Spleen (tissue), 7 donors: ENCODE data around the gene SNX9.
"Not testable (repeated sequence)": the region's sequence is repeated elsewhere in the genome, so short reads cannot be mapped to it uniquely, and the experiment has no call there.

ENCODE experiments used
- CTCF ChIP-seq, 11 experiments: fragments of 200-600 bp in 7 of 11; fragments of 450-650 bp in 4 of 11; sonication (generic) in 4 of 11; IDR thresholded peaks in 8 of 11; conservative IDR thresholded peaks in 3 of 11; 1 replicate in 7 of 11; 2 replicates in 4 of 11; pipeline versions ENCODE4 v1.4.0 to v1.8.0; 2016 to 2021; ENCODE audit warnings: antibody characterized with exemption in 11 of 11, inconsistent platforms in 4 of 11, mild to moderate bottlenecking in 1 of 11
- POLR2A ChIP-seq, 3 donors: fragments of 450-650 bp; IDR thresholded peaks; one replicate each; pipeline ENCODE4 v1.5.1; 2017; ENCODE audit warnings: antibody characterized with exemption in 3 of 3, mild to moderate bottlenecking in 1 of 3
- POLR2AphosphoS5 ChIP-seq, 3 donors: sonication (generic); formaldehyde crosslinking; IDR thresholded peaks; one replicate each; pipeline ENCODE4 v1.5.1; 2017; ENCODE audit warnings: antibody characterized with exemption in 3 of 3
- donor health status: DM: no; HTN: no; CAD: no; lungs with moderate emphysema.
- donor health status: DM: no; HTN: no; CAD: no.
- donor health status: DM: no; HTN: no; CAD: no.

DNA sequence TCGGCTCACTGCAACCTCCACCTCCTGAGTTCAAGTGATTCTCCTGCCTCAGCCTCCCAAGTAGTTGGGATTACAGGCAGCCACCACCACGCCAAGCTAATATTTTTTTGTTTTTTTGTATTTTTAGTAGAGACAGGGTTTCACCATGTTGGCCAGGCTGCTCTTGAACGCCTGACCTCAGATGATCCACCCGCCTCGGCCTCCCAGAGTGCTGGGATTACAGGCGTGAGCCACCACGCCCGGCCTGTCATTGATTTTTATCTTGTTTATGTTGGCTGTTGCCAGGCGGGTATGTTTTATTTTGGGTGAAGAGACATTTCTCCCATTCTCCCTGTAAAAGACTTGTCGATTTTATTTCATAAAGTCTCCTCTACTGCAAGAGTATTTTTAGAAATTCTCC lies 32.8 kb downstream of the SNX9 start:
- TF ChIP-seq CTCF (IDR thresholded peaks at IDR 0.05 in 8 of 11, conservative IDR thresholded peaks at IDR 0.05 in 3 of 11); POLR2AphosphoS5 (IDR thresholded peaks at IDR 0.05); POLR2A (IDR thresholded peaks at IDR 0.05): not testable (repeated sequence)
